Lower lobe of right lung (tissue), 2 donors: Measurements from ENCODE around the gene PARD6G. TPM values are rescaled to one million over a fixed set of nuclear protein-coding genes. Genes with fewer than 3 reads are reported as not detected.

Experiments
- ATAC-seq, 2 donors: fragments of 200-7000 bp; cut with Tn5 transposase; one replicate each; pipeline ENCODE4 v1.9.1; 2020 to 2022; ENCODE audit warnings: mild to moderate bottlenecking in 2 of 2, moderate library complexity in 2 of 2
- DNase-seq: peaks from one replicate; pipeline ENCODE4 v3.0.0-alpha.2; 2020
- H3K27ac ChIP-seq: fragments of 200-600 bp; one replicate; pipeline ENCODE4 v1.8.0; 2022
- H3K27me3 ChIP-seq: fragments of 200-600 bp; one replicate; pipeline ENCODE4 v1.8.0; 2022; ENCODE audit warnings: low read depth
- H3K36me3 ChIP-seq: fragments of 200-600 bp; one replicate; pipeline ENCODE4 v1.8.0; 2022; ENCODE audit warnings: mild to moderate bottlenecking
- H3K4me1 ChIP-seq: fragments of 200-600 bp; one replicate; pipeline ENCODE4 v1.8.0; 2022
- H3K4me3 ChIP-seq: fragments of 200-600 bp; one replicate; pipeline ENCODE4 v1.8.0; 2022; ENCODE audit warnings: mild to moderate bottlenecking
- H3K9me3 ChIP-seq: fragments of 200-600 bp; one replicate; pipeline ENCODE4 v1.8.0; 2022
- intact Hi-C: fragments of 100-400 bp; cut with DNase I; formaldehyde crosslinking; loops from one replicate; pipeline ENCODE4 v1.11.0; 2022
- total RNA-seq: library from RNA; stranded (reverse); fragmentation: NEBNext Ultra II Directional; extraction: Animal tissue kit (Norgen Biotek cat#: 25700); gene quantifications from one replicate; pipeline ENCODE4 v1.2.1, GENCODE V29; 2021
- TF ChIP-seq, protein P1 (sequence below): fragments of 200-600 bp; IDR thresholded peaks from one replicate; pipeline ENCODE4 v1.8.0; 2022; ENCODE audit warnings: antibody characterized with exemption, mild to moderate bottlenecking
- donor health status: DM: no; HTN: yes; CAD: no; lungs with severe emphysema.

The PARD6G gene
- total RNA-seq, 1 donor from 2014 or later: 7.3 TPM

DNA sequence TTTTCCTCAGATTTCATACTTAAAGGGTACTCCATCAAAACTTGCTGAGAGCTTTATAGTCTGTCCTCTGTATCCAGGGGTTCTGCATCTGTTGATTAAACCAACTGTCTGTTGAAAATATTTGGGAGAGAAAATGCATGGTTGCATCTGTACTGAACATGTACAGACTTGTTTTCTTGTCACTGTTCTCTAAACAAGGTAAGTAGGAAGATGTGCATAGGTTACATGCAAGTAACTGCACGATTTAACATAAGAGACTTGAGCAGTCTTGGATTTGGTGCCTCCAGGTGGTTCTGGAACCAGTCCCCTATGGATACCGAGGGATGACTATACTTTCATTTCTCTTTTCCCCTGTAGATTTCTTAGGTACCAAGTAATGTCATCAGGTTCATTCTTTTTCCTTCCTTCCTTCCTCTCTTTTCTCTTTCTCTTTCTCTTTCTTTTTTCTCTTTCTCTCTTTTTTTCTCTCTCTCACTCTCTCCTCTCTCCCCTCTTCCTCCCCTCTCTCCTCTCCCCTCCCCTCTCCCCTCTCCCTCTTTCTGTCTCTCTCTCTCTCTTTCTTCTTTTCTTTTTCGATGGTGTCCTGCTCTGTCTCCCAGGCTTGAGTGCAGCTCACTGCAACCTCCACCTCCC is 115.0 kb downstream of the PARD6G start:
- ATAC-seq (no peak), DNase-seq (no peak)
- intact Hi-C loops: no loop called here
- H3K36me3 ChIP-seq: peaks cover 43% of the 10 kb centered on the region
- no peaks in the 10 kb centered on the region for H3K27me3 ChIP-seq
- TF ChIP-seq, protein P1, sequence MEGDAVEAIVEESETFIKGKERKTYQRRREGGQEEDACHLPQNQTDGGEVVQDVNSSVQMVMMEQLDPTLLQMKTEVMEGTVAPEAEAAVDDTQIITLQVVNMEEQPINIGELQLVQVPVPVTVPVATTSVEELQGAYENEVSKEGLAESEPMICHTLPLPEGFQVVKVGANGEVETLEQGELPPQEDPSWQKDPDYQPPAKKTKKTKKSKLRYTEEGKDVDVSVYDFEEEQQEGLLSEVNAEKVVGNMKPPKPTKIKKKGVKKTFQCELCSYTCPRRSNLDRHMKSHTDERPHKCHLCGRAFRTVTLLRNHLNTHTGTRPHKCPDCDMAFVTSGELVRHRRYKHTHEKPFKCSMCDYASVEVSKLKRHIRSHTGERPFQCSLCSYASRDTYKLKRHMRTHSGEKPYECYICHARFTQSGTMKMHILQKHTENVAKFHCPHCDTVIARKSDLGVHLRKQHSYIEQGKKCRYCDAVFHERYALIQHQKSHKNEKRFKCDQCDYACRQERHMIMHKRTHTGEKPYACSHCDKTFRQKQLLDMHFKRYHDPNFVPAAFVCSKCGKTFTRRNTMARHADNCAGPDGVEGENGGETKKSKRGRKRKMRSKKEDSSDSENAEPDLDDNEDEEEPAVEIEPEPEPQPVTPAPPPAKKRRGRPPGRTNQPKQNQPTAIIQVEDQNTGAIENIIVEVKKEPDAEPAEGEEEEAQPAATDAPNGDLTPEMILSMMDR: no peak
- no peak overlapping the region for H3K4me3 ChIP-seq
- H3K4me1 ChIP-seq: no peaks in the 10 kb centered on the region
- no peak overlapping the region for H3K27ac ChIP-seq
- no peaks in the 10 kb centered on the region for H3K9me3 ChIP-seq

- no peaks in the 10 kb centered on the region for H3K27me3 ChIP-seq
- no peak overlapping the region for H3K27ac ChIP-seq
- peaks cover 26% of the 10 kb centered on the region for H3K36me3 ChIP-seq
- TF ChIP-seq, protein P1: no peak
- H3K4me1 ChIP-seq: no peaks in the 10 kb centered on the region
- no peaks in the 10 kb centered on the region for H3K9me3 ChIP-seq
- no peak for ATAC-seq
- H3K4me3 ChIP-seq: no peak overlapping the region
- intact Hi-C loops: no loop called here
- no peak for DNase-seq
These were observed 116.8 kb downstream of the PARD6G start for GRCh38 chr18:80130555-80130954.

- intact Hi-C loops: no loop called here
- DNase-seq (no peak), ATAC-seq (no peak)
- no peaks in the 10 kb centered on the region for H3K4me1 ChIP-seq
- no peak overlapping the region for H3K27ac ChIP-seq
- H3K9me3 ChIP-seq: no peaks in the 10 kb centered on the region
- no peaks in the 10 kb centered on the region for H3K27me3 ChIP-seq
- H3K4me3 ChIP-seq: no peak overlapping the region
- TF ChIP-seq, protein P1: no peak
- peaks cover 20% of the 10 kb centered on the region for H3K36me3 ChIP-seq
These were observed 117.5 kb downstream of the PARD6G start for GRCh38 chr18:80129672-80130367.

DNA sequence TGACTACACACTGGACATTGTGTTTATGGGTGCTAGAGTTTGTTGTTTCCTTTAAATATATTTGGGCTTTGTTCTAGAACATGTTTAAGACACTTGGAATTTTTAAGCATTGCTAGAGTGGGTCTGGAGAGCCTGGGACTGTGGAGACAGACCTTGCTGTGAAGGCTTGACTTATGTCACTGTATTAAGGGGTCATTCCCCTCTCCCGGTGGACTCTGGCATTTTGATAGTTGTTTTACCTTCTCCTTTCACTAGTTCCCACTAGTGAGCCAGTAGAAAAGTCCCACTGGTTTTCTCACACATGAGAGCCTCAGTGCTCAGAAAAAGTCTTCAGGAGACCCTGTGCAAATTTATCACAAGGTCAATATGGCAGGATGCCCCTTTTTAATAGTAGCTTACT is 119.7 kb downstream of the PARD6G start:
- no peak for ATAC-seq
- TF ChIP-seq, protein P1: no peak
- intact Hi-C loops: no loop called here

DNA sequence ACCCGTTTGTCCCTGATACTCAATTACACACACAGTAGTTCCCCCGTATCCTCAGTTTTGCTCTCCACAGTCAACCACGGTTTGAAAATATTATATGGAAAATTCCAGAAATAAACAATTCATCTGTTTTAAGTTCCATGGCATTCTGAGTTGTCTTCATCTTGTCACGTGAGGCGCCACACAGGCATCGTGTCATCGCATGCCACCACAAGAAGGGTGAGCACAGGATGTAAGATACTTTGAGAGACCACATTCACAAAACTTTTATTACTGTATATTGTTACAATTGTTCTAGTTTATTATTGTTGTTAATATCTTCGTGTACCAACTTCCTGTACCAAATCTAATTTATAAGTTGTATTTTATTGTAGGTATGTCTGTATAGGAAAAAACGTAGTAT is 120.5 kb downstream of the PARD6G start:
- TF ChIP-seq, protein P1: no peak
- Histone ChIP-seq H3K36me3 (peaks cover 7% of the 10 kb centered on the region), H3K27ac (no peak overlapping the region), H3K4me3 (no peak overlapping the region), H3K27me3 (no peaks in the 10 kb centered on the region), H3K4me1 (no peaks in the 10 kb centered on the region), H3K9me3 (no peaks in the 10 kb centered on the region)
- no peak for ATAC-seq
- DNase-seq: no peak
- intact Hi-C loops: no loop called here

More for the DNA sequence above, 119.7 kb downstream of the PARD6G start:
- H3K27me3 ChIP-seq: no peaks in the 10 kb centered on the region
- DNase-seq: no peak
- no peaks in the 10 kb centered on the region for H3K4me1 ChIP-seq
- H3K4me3 ChIP-seq: no peak overlapping the region
- peaks cover under 1% of the 10 kb centered on the region for H3K36me3 ChIP-seq
- H3K9me3 ChIP-seq: no peaks in the 10 kb centered on the region
- H3K27ac ChIP-seq: no peak overlapping the region
